GM12874 (cell line): ENCODE results near the gene KCNQ1.

Source experiments
- CTCF ChIP-seq: IDR thresholded peaks from 2 replicates; pipeline ENCODE4 v1.5.1; 2011; ENCODE audit warnings: low read depth, mild to moderate bottlenecking, control low read depth, low read length, moderate library complexity; ENCODE audit not compliant: insufficient read depth

KCNQ1 gene

GRCh38 chr11:2557381-2557780 is 112.6 kb downstream of the KCNQ1 start:
- TF ChIP-seq CTCF = no peak

GRCh38 chr11:2558397-2558796 is 113.6 kb downstream of the KCNQ1 start:
- TF ChIP-seq CTCF = no peak

- TF ChIP-seq CTCF = no peak
Measured at GRCh38 chr11:2558861-2559526, 114.2 kb downstream of the KCNQ1 start.

GRCh38 chr11:2559527-2560311 is 114.9 kb downstream of the KCNQ1 start:
- TF ChIP-seq CTCF = no peak

- no peak for TF ChIP-seq CTCF
Measured at GRCh38 chr11:2561696-2562581, 117.1 kb downstream of the KCNQ1 start.

GRCh38 chr11:2562890-2563212 is 118.0 kb downstream of the KCNQ1 start:
- TF ChIP-seq CTCF = no peak
